Measurements from ENCODE around the gene SCYGR5. TPM values are rescaled to one million over a fixed set of nuclear protein-coding genes. Genes with fewer than 3 reads are reported as not detected.

The SCYGR5 gene
- total RNA-seq (2014; rRNA removed; shearing (Covaris generic)): not detected in 2 replicates

GRCh38 chr2:227666631-227667170 is at the start of gene SCYGR5:
TSS of gene SCYGR5 (plus strand) at chr2:227666804. CDS start at chr2:227666804, 0 bp downstream.

GRCh38 chr2:227617316-227618230 is 49.0 kb upstream of the SCYGR5 start, which contains the start of gene SCYGR4:
TSS of gene SCYGR4 (plus strand) at chr2:227617498. CDS start at chr2:227617498, 0 bp downstream.

Other genes with a start within 250 kb of the SCYGR5 start
- 17.7 and 23.8 TPM in 2 replicates for gene AGFG1, start 194.6 kb upstream of the SCYGR5 start, total RNA-seq (2014; rRNA removed; shearing (Covaris generic))
- gene SCYGR2, start 67.9 kb upstream of the SCYGR5 start, total RNA-seq (2014; rRNA removed; shearing (Covaris generic)): not detected in 2 replicates
- gene SCYGR3, start 52.0 kb upstream of the SCYGR5 start, total RNA-seq (2014; rRNA removed; shearing (Covaris generic)): not detected in 2 replicates
- gene SCYGR4, start 49.3 kb upstream of the SCYGR5 start, total RNA-seq (2014; rRNA removed; shearing (Covaris generic)): not detected in 2 replicates
- gene SLC19A3, start 51.2 kb downstream of the SCYGR5 start, total RNA-seq (2014; rRNA removed; shearing (Covaris generic)): 0.68 and 1.1 TPM in 2 replicates
- not detected in 2 replicates for gene SCYGR6, start 58.0 kb downstream of the SCYGR5 start, total RNA-seq (2014; rRNA removed; shearing (Covaris generic))
- not detected in 2 replicates for gene SCYGR7, start 61.5 kb downstream of the SCYGR5 start, total RNA-seq (2014; rRNA removed; shearing (Covaris generic))
- gene SCYGR8, start 79.1 kb downstream of the SCYGR5 start, total RNA-seq (2014; rRNA removed; shearing (Covaris generic)): not detected in 2 replicates
- gene CCL20, start 147.0 kb downstream of the SCYGR5 start, total RNA-seq (2014; rRNA removed; shearing (Covaris generic)): 1.3 TPM in 1 of 2 replicates, not detected in the other
- gene DAW1, start 204.8 kb downstream of the SCYGR5 start, total RNA-seq (2014; rRNA removed; shearing (Covaris generic)): 0.11 TPM in 1 of 2 replicates, not detected in the other

All from A375 (cell line).